Measurements from ENCODE around the gene RNF25.

RNF25 gene

DNA sequence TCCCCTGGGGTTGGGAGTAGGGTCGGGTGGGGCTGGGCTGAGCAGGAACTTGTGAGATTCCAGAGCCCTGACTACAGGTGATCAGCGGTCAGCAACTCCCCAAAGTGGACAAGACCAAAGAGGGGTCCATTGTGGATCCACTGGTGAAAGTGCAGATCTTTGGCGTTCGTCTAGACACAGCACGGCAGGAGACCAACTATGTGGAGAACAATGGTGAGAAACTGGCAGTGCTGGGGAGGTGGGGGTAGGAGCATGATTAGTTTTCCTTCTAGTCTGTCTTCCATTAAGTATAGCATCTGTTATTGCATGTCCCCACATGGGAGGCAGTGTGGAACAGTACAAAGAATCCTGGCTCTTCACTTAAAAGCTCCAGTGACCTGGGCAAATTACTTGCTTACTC is 36.1 kb downstream of the RNF25 start:
- H3K27me3 ChIP-seq (ENCODE audit: insufficient read depth, low read length, poor library complexity) = no peaks in the 10 kb centered on the region
- peaks cover 26% of the 10 kb centered on the region for H3K36me3 ChIP-seq (ENCODE audit: control insufficient read depth, insufficient read depth, low read length)
- H3K4me2 ChIP-seq (ENCODE audit: low read length) = no peak overlapping the region
- no peak overlapping the region for H4K5ac ChIP-seq (ENCODE audit: low read length)
- no CpG with 5 or more reads among the region's 5 CpGs for WGBS (ENCODE audit: extremely low coverage, insufficient coverage, low lambda C conversion rate)
- peak; percentile 63 for DNase-seq
- no peak overlapping the region for H3K23ac ChIP-seq (ENCODE audit: low read length)
- H4K8ac ChIP-seq (ENCODE audit: low read depth, low read length) = no peak overlapping the region
- H2BK120ac ChIP-seq (ENCODE audit: low read depth, low read length) = no peak overlapping the region
- no peak overlapping the region for H2BK15ac ChIP-seq (replicated peaks; ENCODE audit: low read depth)
- H3K79me1 ChIP-seq (ENCODE audit: low read length) = no peaks in the 10 kb centered on the region
- H3K18ac ChIP-seq (ENCODE audit: low read length) = no peak overlapping the region
- H3K4me3 ChIP-seq (ENCODE audit: low read length) = no peak overlapping the region
- no peaks in the 10 kb centered on the region for H3K4me1 ChIP-seq (ENCODE audit: control insufficient read depth, low read depth, low read length)
- no peak overlapping the region for H3K56ac ChIP-seq (ENCODE audit: low read length)
- no peak overlapping the region for H2AK5ac ChIP-seq (ENCODE audit: low read length)
- H3K4ac ChIP-seq (ENCODE audit: low read depth, low read length) = no peak overlapping the region
- no peak overlapping the region for H3K9ac ChIP-seq (ENCODE audit: low read length)
- no peaks in the 10 kb centered on the region for H3K79me2 ChIP-seq (ENCODE audit: control insufficient read depth, insufficient read depth, low read length)
- no peak overlapping the region for H3K27ac ChIP-seq (ENCODE audit: low read depth, low read length)
- H2BK5ac ChIP-seq (ENCODE audit: low read length) = no peak overlapping the region

DNA sequence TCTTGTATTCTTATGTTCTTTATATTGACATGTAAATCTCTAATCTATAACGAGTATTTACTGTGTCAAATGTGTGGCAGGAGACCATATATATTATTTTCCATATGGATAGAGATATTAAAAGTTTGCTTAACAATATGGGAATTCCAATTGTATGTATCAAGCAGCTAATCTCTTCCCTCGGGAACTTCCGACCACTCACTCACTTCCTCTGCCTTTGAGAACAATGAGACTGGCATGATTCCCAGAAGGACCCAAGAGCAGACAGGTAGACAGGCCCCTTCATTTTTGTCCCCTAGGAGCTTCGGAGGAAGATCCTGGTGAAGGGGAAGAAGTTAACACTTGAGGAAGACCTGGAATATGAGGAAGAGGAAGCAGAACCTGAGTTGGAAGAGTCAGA is 40.0 kb downstream of the RNF25 start:
- no peak overlapping the region for H4K5ac ChIP-seq (ENCODE audit: low read length)
- H2BK120ac ChIP-seq (ENCODE audit: low read depth, low read length) = no peak overlapping the region
- no peak overlapping the region for H2BK15ac ChIP-seq (replicated peaks; ENCODE audit: low read depth)
- H3K4me2 ChIP-seq (ENCODE audit: low read length) = no peak overlapping the region
- H2BK5ac ChIP-seq (ENCODE audit: low read length) = no peak overlapping the region
- no peak overlapping the region for H3K23ac ChIP-seq (ENCODE audit: low read length)
- no peak overlapping the region for H3K18ac ChIP-seq (ENCODE audit: low read length)
- H3K4me1 ChIP-seq (ENCODE audit: control insufficient read depth, low read depth, low read length) = no peaks in the 10 kb centered on the region
- no peak overlapping the region for H3K56ac ChIP-seq (ENCODE audit: low read length)
- no peak overlapping the region for H2AK5ac ChIP-seq (ENCODE audit: low read length)
- H3K4me3 ChIP-seq (ENCODE audit: low read length) = no peak overlapping the region
- WGBS (ENCODE audit: extremely low coverage, insufficient coverage, low lambda C conversion rate) = no CpG with 5 or more reads among the region's 4 CpGs
- peaks cover 8% of the 10 kb centered on the region for H3K36me3 ChIP-seq (ENCODE audit: control insufficient read depth, insufficient read depth, low read length)
- no peaks in the 10 kb centered on the region for H3K79me1 ChIP-seq (ENCODE audit: low read length)
- H3K4ac ChIP-seq (ENCODE audit: low read depth, low read length) = no peak overlapping the region
- H3K9ac ChIP-seq (ENCODE audit: low read length) = no peak overlapping the region
- no peak for DNase-seq
- H3K79me2 ChIP-seq (ENCODE audit: control insufficient read depth, insufficient read depth, low read length) = no peaks in the 10 kb centered on the region
- no peak overlapping the region for H3K27ac ChIP-seq (ENCODE audit: low read depth, low read length)
- no peaks in the 10 kb centered on the region for H3K27me3 ChIP-seq (ENCODE audit: insufficient read depth, low read length, poor library complexity)
- no peak overlapping the region for H4K8ac ChIP-seq (ENCODE audit: low read depth, low read length)

DNA sequence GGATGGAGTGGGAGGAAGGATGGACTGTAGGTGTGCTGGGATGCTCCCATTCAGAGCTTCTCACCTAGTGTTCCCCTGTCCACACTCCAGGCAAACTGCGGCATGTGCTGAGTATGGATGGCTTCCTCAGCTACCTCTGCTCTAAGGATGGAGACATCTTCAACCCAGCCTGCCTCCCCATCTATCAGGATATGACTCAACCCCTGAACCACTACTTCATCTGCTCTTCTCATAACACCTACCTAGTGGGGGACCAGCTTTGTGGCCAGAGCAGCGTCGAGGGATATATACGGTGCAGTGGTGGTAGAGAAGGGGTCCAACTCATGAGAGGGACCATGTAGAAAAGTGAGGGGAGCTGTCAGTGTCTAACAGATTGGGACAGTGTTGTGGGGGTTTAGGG is 43.9 kb downstream of the RNF25 start:
- H3K4me3 ChIP-seq (ENCODE audit: low read length) = no peak overlapping the region
- no peak overlapping the region for H3K18ac ChIP-seq (ENCODE audit: low read length)
- H3K56ac ChIP-seq (ENCODE audit: low read length) = no peak overlapping the region
- no peaks in the 10 kb centered on the region for H3K79me2 ChIP-seq (ENCODE audit: control insufficient read depth, insufficient read depth, low read length)
- H3K9ac ChIP-seq (ENCODE audit: low read length) = no peak overlapping the region
- no peaks in the 10 kb centered on the region for H3K27me3 ChIP-seq (ENCODE audit: insufficient read depth, low read length, poor library complexity)
- no peak overlapping the region for H4K8ac ChIP-seq (ENCODE audit: low read depth, low read length)
- no peak for DNase-seq
- WGBS (ENCODE audit: extremely low coverage, insufficient coverage, low lambda C conversion rate) = no CpG with 5 or more reads among the region's 4 CpGs
- H2BK5ac ChIP-seq (ENCODE audit: low read length) = no peak overlapping the region
- no peak overlapping the region for H3K4ac ChIP-seq (ENCODE audit: low read depth, low read length)
- no peak overlapping the region for H2BK120ac ChIP-seq (ENCODE audit: low read depth, low read length)
- H3K4me2 ChIP-seq (ENCODE audit: low read length) = no peak overlapping the region
- no peak overlapping the region for H2AK5ac ChIP-seq (ENCODE audit: low read length)
- no peak overlapping the region for H3K27ac ChIP-seq (ENCODE audit: low read depth, low read length)
- H4K5ac ChIP-seq (ENCODE audit: low read length) = no peak overlapping the region
- H3K79me1 ChIP-seq (ENCODE audit: low read length) = no peaks in the 10 kb centered on the region
- H3K36me3 ChIP-seq (ENCODE audit: control insufficient read depth, insufficient read depth, low read length) = no peaks in the 10 kb centered on the region
- peaks cover 3% of the 10 kb centered on the region for H3K4me1 ChIP-seq (ENCODE audit: control insufficient read depth, low read depth, low read length)
- H2BK15ac ChIP-seq (replicated peaks; ENCODE audit: low read depth) = no peak overlapping the region
- H3K23ac ChIP-seq (ENCODE audit: low read length) = no peak overlapping the region

DNA sequence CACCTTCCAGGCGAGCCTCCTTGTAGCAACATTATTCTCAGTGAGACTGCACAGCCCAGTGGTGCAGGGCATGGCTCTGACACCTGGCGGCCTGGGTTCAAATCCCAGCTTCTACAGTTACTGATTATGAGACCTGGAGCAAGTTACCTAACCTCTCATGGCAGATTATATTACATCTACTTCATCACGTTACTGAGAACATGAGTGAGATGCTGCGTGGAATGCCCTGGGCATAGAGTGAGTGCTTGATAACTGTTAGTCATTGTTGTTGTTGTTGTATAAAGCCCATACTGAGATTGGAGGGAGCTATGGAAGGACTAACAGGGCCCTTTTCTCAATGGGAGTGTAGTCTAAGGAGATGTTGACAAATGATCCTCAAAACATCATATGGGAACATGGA is 45.4 kb downstream of the RNF25 start:
- Histone ChIP-seq H3K9ac (ENCODE audit: low read length) (no peak overlapping the region), H3K36me3 (ENCODE audit: control insufficient read depth, insufficient read depth, low read length) (no peaks in the 10 kb centered on the region), H3K18ac (ENCODE audit: low read length) (no peak overlapping the region), H3K56ac (ENCODE audit: low read length) (no peak overlapping the region), H3K79me2 (ENCODE audit: control insufficient read depth, insufficient read depth, low read length) (no peaks in the 10 kb centered on the region), H3K27me3 (ENCODE audit: insufficient read depth, low read length, poor library complexity) (no peaks in the 10 kb centered on the region), H3K23ac (ENCODE audit: low read length) (no peak overlapping the region), H3K4me1 (ENCODE audit: control insufficient read depth, low read depth, low read length) (peaks cover 7% of the 10 kb centered on the region), H2AK5ac (ENCODE audit: low read length) (no peak overlapping the region), H3K4ac (ENCODE audit: low read depth, low read length) (no peak overlapping the region), H3K79me1 (ENCODE audit: low read length) (no peaks in the 10 kb centered on the region), H2BK5ac (ENCODE audit: low read length) (no peak overlapping the region), H3K4me2 (ENCODE audit: low read length) (no peak overlapping the region), H3K27ac (ENCODE audit: low read depth, low read length) (no peak overlapping the region), H3K4me3 (ENCODE audit: low read length) (no peak overlapping the region), H2BK15ac (replicated peaks; ENCODE audit: low read depth) (no peak overlapping the region), H4K5ac (ENCODE audit: low read length) (no peak overlapping the region), H2BK120ac (ENCODE audit: low read depth, low read length) (no peak overlapping the region), H4K8ac (ENCODE audit: low read depth, low read length) (no peak overlapping the region)
- no CpG with 5 or more reads among the region's 4 CpGs for WGBS (ENCODE audit: extremely low coverage, insufficient coverage, low lambda C conversion rate)
- DNase-seq = no peak

DNA sequence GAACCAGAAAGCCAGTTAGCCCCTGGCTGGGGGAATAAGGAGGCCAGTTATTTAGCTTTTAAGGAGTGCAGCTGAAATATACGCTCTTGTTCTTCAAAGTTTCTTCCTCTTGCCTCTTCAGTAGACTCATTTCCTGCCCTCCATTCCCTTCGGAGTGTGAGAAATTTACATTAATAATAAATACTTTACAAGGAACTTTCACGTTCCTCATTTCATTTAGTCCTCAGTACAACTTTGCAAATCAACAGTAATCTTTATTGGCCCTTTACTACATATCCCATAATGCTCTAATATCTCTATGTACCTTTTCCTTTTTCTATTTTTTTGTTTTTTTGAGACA is 48.5 kb downstream of the RNF25 start:
- no peak overlapping the region for H3K4me3 ChIP-seq (ENCODE audit: low read length)
- H2BK5ac ChIP-seq (ENCODE audit: low read length) = no peak overlapping the region
- H3K18ac ChIP-seq (ENCODE audit: low read length) = no peak overlapping the region
- H2AK5ac ChIP-seq (ENCODE audit: low read length) = no peak overlapping the region
- no peak overlapping the region for H3K9ac ChIP-seq (ENCODE audit: low read length)
- H3K36me3 ChIP-seq (ENCODE audit: control insufficient read depth, insufficient read depth, low read length) = no peaks in the 10 kb centered on the region
- no peak overlapping the region for H3K56ac ChIP-seq (ENCODE audit: low read length)
- no peak overlapping the region for H3K4ac ChIP-seq (ENCODE audit: low read depth, low read length)
- H3K4me1 ChIP-seq (ENCODE audit: control insufficient read depth, low read depth, low read length) = peaks cover 7% of the 10 kb centered on the region
- H2BK15ac ChIP-seq (replicated peaks; ENCODE audit: low read depth) = no peak overlapping the region
- no peak overlapping the region for H3K4me2 ChIP-seq (ENCODE audit: low read length)
- no peaks in the 10 kb centered on the region for H3K79me2 ChIP-seq (ENCODE audit: control insufficient read depth, insufficient read depth, low read length)
- H4K8ac ChIP-seq (ENCODE audit: low read depth, low read length) = no peak overlapping the region
- no peak overlapping the region for H2BK120ac ChIP-seq (ENCODE audit: low read depth, low read length)
- WGBS (ENCODE audit: extremely low coverage, insufficient coverage, low lambda C conversion rate) = no CpG with 5 or more reads among the region's 3 CpGs
- no peak overlapping the region for H3K27ac ChIP-seq (ENCODE audit: low read depth, low read length)
- DNase-seq = no peak
- no peaks in the 10 kb centered on the region for H3K79me1 ChIP-seq (ENCODE audit: low read length)
- peak overlapping the region; percentile 48 for H3K23ac ChIP-seq (ENCODE audit: low read length)
- H4K5ac ChIP-seq (ENCODE audit: low read length) = no peak overlapping the region
- no peaks in the 10 kb centered on the region for H3K27me3 ChIP-seq (ENCODE audit: insufficient read depth, low read length, poor library complexity)

DNA sequence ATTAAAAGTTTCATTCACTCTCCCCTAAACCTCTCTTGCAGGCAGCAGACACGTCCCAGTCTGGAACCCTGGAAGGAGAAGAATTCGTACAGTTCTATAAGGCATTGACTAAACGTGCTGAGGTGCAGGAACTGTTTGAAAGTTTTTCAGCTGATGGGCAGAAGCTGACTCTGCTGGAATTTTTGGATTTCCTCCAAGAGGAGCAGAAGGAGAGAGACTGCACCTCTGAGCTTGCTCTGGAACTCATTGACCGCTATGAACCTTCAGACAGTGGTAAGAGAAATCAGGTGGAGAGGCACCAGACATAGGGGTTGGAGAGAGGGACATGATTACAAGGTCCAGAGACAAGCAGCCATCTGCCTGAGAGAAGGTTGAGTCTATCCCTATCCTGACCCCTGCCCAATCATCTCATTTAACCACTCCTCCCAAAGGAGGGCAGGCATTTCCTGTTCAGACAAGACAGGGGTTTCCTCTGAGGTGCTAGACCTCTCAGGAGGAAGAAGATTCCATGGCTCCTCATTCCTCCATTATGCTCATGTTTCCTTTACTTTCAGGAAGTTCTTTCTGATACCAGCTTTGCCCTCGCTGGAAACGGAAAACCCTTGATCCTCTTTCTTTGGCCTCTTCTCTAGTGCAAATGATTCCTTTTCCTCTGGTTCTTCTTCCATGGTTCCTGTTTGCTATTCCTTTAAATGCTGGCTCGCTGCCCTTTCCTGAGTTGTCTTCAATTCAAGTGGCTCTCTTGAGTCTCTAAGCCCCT is 49.0 kb downstream of the RNF25 start:
- Histone ChIP-seq H2BK120ac (ENCODE audit: low read depth, low read length) (no peak overlapping the region), H2BK15ac (replicated peaks; ENCODE audit: low read depth) (no peak overlapping the region), H3K36me3 (ENCODE audit: control insufficient read depth, insufficient read depth, low read length) (no peaks in the 10 kb centered on the region), H4K8ac (ENCODE audit: low read depth, low read length) (no peak overlapping the region), H4K5ac (ENCODE audit: low read length) (no peak overlapping the region), H3K23ac (ENCODE audit: low read length) (peak overlapping the region; percentile 48), H3K4me3 (ENCODE audit: low read length) (no peak overlapping the region), H3K56ac (ENCODE audit: low read length) (no peak overlapping the region), H2AK5ac (ENCODE audit: low read length) (no peak overlapping the region), H3K79me2 (ENCODE audit: control insufficient read depth, insufficient read depth, low read length) (no peaks in the 10 kb centered on the region), H3K4ac (ENCODE audit: low read depth, low read length) (no peak overlapping the region), H3K4me2 (ENCODE audit: low read length) (no peak overlapping the region), H3K9ac (ENCODE audit: low read length) (no peak overlapping the region), H3K27ac (ENCODE audit: low read depth, low read length) (no peak overlapping the region), H3K27me3 (ENCODE audit: insufficient read depth, low read length, poor library complexity) (no peaks in the 10 kb centered on the region), H3K18ac (ENCODE audit: low read length) (no peak overlapping the region), H2BK5ac (ENCODE audit: low read length) (no peak overlapping the region), H3K4me1 (ENCODE audit: control insufficient read depth, low read depth, low read length) (peaks cover 7% of the 10 kb centered on the region), H3K79me1 (ENCODE audit: low read length) (no peaks in the 10 kb centered on the region)
- peak; percentile 77 for DNase-seq
- no CpG with 5 or more reads among the region's 7 CpGs for WGBS (ENCODE audit: extremely low coverage, insufficient coverage, low lambda C conversion rate)

Data from mesendoderm (in vitro differentiated cells).